ENCODE measurements around the gene MCOLN2. TPM values are rescaled to one million over a fixed set of nuclear protein-coding genes. Genes with fewer than 3 reads are reported as not detected.

MCOLN2 gene
- total RNA-seq, 1 experiment from 2014 or later: 3.8 TPM

DNA sequence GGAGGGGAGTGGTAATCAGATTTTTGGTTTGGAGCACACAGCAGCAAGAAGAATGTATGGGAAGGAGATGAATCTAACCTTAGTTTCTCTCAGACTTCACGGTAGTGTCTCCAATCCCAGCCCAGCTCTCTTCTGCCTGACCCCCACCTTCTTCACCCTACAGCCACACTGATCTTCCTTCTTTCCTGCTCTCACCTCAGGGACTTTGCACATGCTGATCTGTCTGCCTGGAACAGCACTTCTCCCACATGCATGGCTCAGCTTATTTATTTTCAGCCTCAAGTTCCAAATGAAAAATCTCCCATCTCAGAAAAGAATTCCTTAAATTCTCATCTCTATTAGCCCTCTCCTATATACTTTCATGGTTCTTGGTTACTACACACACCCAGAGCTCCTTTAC, 55.1 kb downstream of the MCOLN2 start:
- H3K9me3 Mint-ChIP-seq: no peaks in the 10 kb centered on the region
- H3K27me3 Mint-ChIP-seq (ENCODE audit: low read depth): no peaks in the 10 kb centered on the region
- H3K4me3 Mint-ChIP-seq: no peak overlapping the region
- H3K27ac Mint-ChIP-seq: no peak overlapping the region
- DNase-seq (ENCODE audit: low spot score) (no peak), ATAC-seq (no peak)
- H3K36me3 Mint-ChIP-seq: no peaks in the 10 kb centered on the region
- POLR2A ChIA-PET: no interaction called here
- no peak for TF ChIP-seq SOX15 (CRISPR knock-in tag; IDR thresholded peaks at IDR 0.05)
- TF ChIP-seq, protein P1, sequence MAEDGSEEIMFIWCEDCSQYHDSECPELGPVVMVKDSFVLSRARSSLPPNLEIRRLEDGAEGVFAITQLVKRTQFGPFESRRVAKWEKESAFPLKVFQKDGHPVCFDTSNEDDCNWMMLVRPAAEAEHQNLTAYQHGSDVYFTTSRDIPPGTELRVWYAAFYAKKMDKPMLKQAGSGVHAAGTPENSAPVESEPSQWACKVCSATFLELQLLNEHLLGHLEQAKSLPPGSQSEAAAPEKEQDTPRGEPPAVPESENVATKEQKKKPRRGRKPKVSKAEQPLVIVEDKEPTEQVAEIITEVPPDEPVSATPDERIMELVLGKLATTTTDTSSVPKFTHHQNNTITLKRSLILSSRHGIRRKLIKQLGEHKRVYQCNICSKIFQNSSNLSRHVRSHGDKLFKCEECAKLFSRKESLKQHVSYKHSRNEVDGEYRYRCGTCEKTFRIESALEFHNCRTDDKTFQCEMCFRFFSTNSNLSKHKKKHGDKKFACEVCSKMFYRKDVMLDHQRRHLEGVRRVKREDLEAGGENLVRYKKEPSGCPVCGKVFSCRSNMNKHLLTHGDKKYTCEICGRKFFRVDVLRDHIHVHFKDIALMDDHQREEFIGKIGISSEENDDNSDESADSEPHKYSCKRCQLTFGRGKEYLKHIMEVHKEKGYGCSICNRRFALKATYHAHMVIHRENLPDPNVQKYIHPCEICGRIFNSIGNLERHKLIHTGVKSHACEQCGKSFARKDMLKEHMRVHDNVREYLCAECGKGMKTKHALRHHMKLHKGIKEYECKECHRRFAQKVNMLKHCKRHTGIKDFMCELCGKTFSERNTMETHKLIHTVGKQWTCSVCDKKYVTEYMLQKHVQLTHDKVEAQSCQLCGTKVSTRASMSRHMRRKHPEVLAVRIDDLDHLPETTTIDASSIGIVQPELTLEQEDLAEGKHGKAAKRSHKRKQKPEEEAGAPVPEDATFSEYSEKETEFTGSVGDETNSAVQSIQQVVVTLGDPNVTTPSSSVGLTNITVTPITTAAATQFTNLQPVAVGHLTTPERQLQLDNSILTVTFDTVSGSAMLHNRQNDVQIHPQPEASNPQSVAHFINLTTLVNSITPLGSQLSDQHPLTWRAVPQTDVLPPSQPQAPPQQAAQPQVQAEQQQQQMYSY (CRISPR knock-in tag; IDR thresholded peaks at IDR 0.05): no peak
- no peak for TF ChIP-seq ZNF219 (CRISPR knock-in tag; IDR thresholded peaks at IDR 0.05; ENCODE audit: borderline replicate concordance)
- TF ChIP-seq, protein P2, sequence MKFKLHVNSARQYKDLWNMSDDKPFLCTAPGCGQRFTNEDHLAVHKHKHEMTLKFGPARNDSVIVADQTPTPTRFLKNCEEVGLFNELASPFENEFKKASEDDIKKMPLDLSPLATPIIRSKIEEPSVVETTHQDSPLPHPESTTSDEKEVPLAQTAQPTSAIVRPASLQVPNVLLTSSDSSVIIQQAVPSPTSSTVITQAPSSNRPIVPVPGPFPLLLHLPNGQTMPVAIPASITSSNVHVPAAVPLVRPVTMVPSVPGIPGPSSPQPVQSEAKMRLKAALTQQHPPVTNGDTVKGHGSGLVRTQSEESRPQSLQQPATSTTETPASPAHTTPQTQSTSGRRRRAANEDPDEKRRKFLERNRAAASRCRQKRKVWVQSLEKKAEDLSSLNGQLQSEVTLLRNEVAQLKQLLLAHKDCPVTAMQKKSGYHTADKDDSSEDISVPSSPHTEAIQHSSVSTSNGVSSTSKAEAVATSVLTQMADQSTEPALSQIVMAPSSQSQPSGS (CRISPR knock-in tag; IDR thresholded peaks at IDR 0.05; ENCODE audit: borderline replicate concordance, low read depth): no peak
- no peak for TF ChIP-seq MXD4 (CRISPR knock-in tag; IDR thresholded peaks at IDR 0.05; ENCODE audit: borderline replicate concordance)
- TF ChIP-seq KAT7 (CRISPR knock-in tag; IDR thresholded peaks at IDR 0.05; ENCODE audit: borderline replicate concordance): no peak
- TF ChIP-seq, protein P3, sequence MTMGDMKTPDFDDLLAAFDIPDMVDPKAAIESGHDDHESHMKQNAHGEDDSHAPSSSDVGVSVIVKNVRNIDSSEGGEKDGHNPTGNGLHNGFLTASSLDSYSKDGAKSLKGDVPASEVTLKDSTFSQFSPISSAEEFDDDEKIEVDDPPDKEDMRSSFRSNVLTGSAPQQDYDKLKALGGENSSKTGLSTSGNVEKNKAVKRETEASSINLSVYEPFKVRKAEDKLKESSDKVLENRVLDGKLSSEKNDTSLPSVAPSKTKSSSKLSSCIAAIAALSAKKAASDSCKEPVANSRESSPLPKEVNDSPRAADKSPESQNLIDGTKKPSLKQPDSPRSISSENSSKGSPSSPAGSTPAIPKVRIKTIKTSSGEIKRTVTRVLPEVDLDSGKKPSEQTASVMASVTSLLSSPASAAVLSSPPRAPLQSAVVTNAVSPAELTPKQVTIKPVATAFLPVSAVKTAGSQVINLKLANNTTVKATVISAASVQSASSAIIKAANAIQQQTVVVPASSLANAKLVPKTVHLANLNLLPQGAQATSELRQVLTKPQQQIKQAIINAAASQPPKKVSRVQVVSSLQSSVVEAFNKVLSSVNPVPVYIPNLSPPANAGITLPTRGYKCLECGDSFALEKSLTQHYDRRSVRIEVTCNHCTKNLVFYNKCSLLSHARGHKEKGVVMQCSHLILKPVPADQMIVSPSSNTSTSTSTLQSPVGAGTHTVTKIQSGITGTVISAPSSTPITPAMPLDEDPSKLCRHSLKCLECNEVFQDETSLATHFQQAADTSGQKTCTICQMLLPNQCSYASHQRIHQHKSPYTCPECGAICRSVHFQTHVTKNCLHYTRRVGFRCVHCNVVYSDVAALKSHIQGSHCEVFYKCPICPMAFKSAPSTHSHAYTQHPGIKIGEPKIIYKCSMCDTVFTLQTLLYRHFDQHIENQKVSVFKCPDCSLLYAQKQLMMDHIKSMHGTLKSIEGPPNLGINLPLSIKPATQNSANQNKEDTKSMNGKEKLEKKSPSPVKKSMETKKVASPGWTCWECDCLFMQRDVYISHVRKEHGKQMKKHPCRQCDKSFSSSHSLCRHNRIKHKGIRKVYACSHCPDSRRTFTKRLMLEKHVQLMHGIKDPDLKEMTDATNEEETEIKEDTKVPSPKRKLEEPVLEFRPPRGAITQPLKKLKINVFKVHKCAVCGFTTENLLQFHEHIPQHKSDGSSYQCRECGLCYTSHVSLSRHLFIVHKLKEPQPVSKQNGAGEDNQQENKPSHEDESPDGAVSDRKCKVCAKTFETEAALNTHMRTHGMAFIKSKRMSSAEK (CRISPR knock-in tag; IDR thresholded peaks at IDR 0.05; ENCODE audit: borderline replicate concordance): no peak
- TF ChIP-seq SMAD3 (CRISPR knock-in tag; IDR thresholded peaks at IDR 0.05; ENCODE audit: borderline replicate concordance): no peak
- TF ChIP-seq OVOL2 (CRISPR knock-in tag; IDR thresholded peaks at IDR 0.05; ENCODE audit: borderline replicate concordance): no peak
- TF ChIP-seq NFATC4 (CRISPR knock-in tag; IDR thresholded peaks at IDR 0.05): no peak
- TF ChIP-seq EMX1 (CRISPR knock-in tag; IDR thresholded peaks at IDR 0.05): no peak
- no peak for TF ChIP-seq ZNF416 (CRISPR knock-in tag; IDR thresholded peaks at IDR 0.05)
- CTCF ChIA-PET: interaction anchor here (1.0 to 1.2 kb wide), 2 partner anchors 129 to 318 kb away, joined by 3 read pairs; partner anchors contain the start of gene C1orf52
- H3K4me1 Mint-ChIP-seq: peaks cover 19% of the 10 kb centered on the region

DNA sequence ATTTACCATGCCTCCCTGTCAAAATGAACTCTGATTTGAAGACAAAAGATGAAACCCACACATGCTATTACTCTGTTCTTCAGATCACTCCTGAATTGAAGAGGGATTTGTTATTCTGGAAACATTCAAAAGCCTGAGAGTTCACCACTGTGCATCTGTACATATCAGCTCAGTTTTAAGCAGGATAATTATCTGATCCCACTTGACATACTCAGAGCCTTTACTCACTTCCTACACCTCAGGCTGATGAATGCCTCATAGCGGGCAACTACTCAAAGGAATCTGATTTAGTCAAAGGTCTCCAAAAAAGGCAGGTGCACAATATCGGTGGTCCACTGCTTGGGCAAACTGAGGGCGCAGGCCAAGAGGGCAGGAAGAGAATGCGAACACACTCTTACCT, 56.4 kb downstream of the MCOLN2 start:
- H3K4me3 Mint-ChIP-seq: no peak overlapping the region
- CTCF ChIA-PET: interaction anchor here (1.2 kb wide), 1 partner anchor 319 kb away, joined by 3 read pairs; the partner anchor contains the start of gene C1orf52
- no peaks in the 10 kb centered on the region for H3K9me3 Mint-ChIP-seq
- H3K27ac Mint-ChIP-seq: no peak overlapping the region
- no peaks in the 10 kb centered on the region for H3K36me3 Mint-ChIP-seq
- peaks cover 10% of the 10 kb centered on the region for H3K4me1 Mint-ChIP-seq
- DNase-seq (ENCODE audit: low spot score) (no peak), ATAC-seq (no peak)
- TF ChIP-seq, protein P4, sequence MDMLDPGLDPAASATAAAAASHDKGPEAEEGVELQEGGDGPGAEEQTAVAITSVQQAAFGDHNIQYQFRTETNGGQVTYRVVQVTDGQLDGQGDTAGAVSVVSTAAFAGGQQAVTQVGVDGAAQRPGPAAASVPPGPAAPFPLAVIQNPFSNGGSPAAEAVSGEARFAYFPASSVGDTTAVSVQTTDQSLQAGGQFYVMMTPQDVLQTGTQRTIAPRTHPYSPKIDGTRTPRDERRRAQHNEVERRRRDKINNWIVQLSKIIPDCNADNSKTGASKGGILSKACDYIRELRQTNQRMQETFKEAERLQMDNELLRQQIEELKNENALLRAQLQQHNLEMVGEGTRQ (CRISPR knock-in tag; IDR thresholded peaks at IDR 0.05): no peak
- H3K27me3 Mint-ChIP-seq (ENCODE audit: low read depth): no peaks in the 10 kb centered on the region
- POLR2A ChIA-PET: no interaction called here
